Sigmoid colon (tissue), 7 donors: ENCODE data around the gene PIM3. TPM values are rescaled to one million over a fixed set of nuclear protein-coding genes. Genes with fewer than 3 reads are reported as not detected.

ENCODE experiments used
- DNase-seq: peaks from one replicate; pipeline ENCODE4 v3.0.0-alpha.2; 2019
- H3K27ac ChIP-seq, 4 donors: fragments of 200-600 bp; sonication (generic); one replicate each; pipeline ENCODE4 v1.5.1; 2016 to 2019; ENCODE audit warnings: mild to moderate bottlenecking in 1 of 4
- H3K27me3 ChIP-seq, 3 donors: fragments of 200-600 bp; sonication (generic); one replicate each; pipeline ENCODE4 v1.5.1; 2019; ENCODE audit warnings: mild to moderate bottlenecking in 1 of 3
- H3K36me3 ChIP-seq, 4 donors: fragments of 200-600 bp; sonication (generic); one replicate each; pipeline ENCODE4 v1.5.1; 2016 to 2019
- H3K4me1 ChIP-seq, 4 donors: fragments of 200-600 bp; sonication (generic); one replicate each; pipeline ENCODE4 v1.5.1; 2017 to 2019
- H3K4me3 ChIP-seq, 4 donors: fragments of 200-600 bp; sonication (generic); one replicate each; pipeline ENCODE4 v1.5.1; 2017 to 2019; ENCODE audit warnings: mild to moderate bottlenecking in 2 of 4, moderate library complexity in 1 of 4
- H3K9me3 ChIP-seq, 4 donors: fragments of 200-600 bp in 3 of 4; sonication (generic) in 3 of 4; one replicate each; pipeline versions ENCODE4 v1.5.1 to v1.6.1; 2013 to 2019
- CTCF ChIP-seq, 4 experiments: fragments of 450-650 bp in 3 of 4; fragments of 200-600 bp in 1 of 4; IDR thresholded peaks; one replicate each; pipeline ENCODE4 v1.5.1; 2016 to 2019; ENCODE audit warnings: antibody characterized with exemption in 4 of 4, mild to moderate bottlenecking in 3 of 4, moderate library complexity in 2 of 4
- EP300 ChIP-seq, 4 donors: sonication (generic); formaldehyde crosslinking; IDR thresholded peaks; one replicate each; pipeline ENCODE4 v1.6.1; 2017; ENCODE audit warnings: antibody characterized with exemption in 4 of 4
- POLR2A ChIP-seq, 2 donors: fragments of 450-650 bp; IDR thresholded peaks; one replicate each; pipeline ENCODE4 v1.6.1; 2016; ENCODE audit warnings: antibody characterized with exemption in 2 of 2, mild to moderate bottlenecking in 2 of 2, moderate library complexity in 2 of 2
- POLR2AphosphoS5 ChIP-seq, 4 donors: sonication (generic); formaldehyde crosslinking; IDR thresholded peaks; one replicate each; pipeline ENCODE4 v1.6.1; 2017; ENCODE audit warnings: antibody characterized with exemption in 4 of 4
- WGBS, 2 donors: extraction: QIAGEN DNeasy Blood & Tissue Kit; methylation state at CpG; one replicate each; pipeline ENCODE4 v1.1.7; 2013; 5-methylcytosine and 5-hydroxymethylcytosine counted together
- intact Hi-C: fragments of 100-400 bp; cut with DNase I; formaldehyde crosslinking; loops from one replicate; pipeline ENCODE4 v1.15.1; 2023
- polyA plus RNA-seq, 3 donors: library from polyadenylated mRNA; stranded (reverse); fragments of 200-250 nt; gene quantifications; one replicate each; pipeline ENCODE4 v1.2.3, GENCODE V29; 2013
- total RNA-seq, 4 donors: library from RNA; depleted of rRNA; stranded (reverse); fragments of >200 nt; gene quantifications; one replicate each; pipeline ENCODE4 v1.1.0, GENCODE V29; 2016
- donor health status: healthy with polysubstance abuse.
- donor health status: Bipolar disorder and iron deficiency.
- donor health status: healthy.

The PIM3 gene
- total and polyA plus RNA-seq, 7 donors, result 26.3 to 126 (median 49.4) TPM

- H3K27me3 ChIP-seq, result no peaks in the 10 kb centered on the region
- peaks cover 0 to 20% (median 18%) of the 10 kb centered on the region in 4 donors for H3K4me1 ChIP-seq
- intact Hi-C loops, result loop anchor here (10.0 kb wide), 1 partner anchor 119 kb away; no protein-coding TSS in a partner anchor
- H3K36me3 ChIP-seq, result peaks cover 0 to 47% (median 9%) of the 10 kb centered on the region in 4 donors
- 90 to 94% methylated on average over 12 of the region's 12 CpGs for WGBS, 2 donors
- no peak overlapping the region for H3K27ac ChIP-seq
- DNase-seq, result no peak
- H3K4me3 ChIP-seq, result no peak overlapping the region
- no peaks in the 10 kb centered on the region for H3K9me3 ChIP-seq
- TF ChIP-seq EP300 (IDR thresholded peaks at IDR 0.05), result no peak
- TF ChIP-seq CTCF (IDR thresholded peaks at IDR 0.05), result no peak
- no peak for TF ChIP-seq POLR2A (IDR thresholded peaks at IDR 0.05)
- TF ChIP-seq POLR2AphosphoS5 (IDR thresholded peaks at IDR 0.05), result no peak
Measured at GRCh38 chr22:49914256-49914655, 46.3 kb upstream of the PIM3 start.

GRCh38 chr22:49915610-49916009, 45.0 kb upstream of the PIM3 start:
- Histone ChIP-seq H3K9me3 (no peaks in the 10 kb centered on the region), H3K27me3 (no peaks in the 10 kb centered on the region), H3K27ac (no peak overlapping the region), H3K4me1 (peaks cover 0 to 26% (median 22%) of the 10 kb centered on the region in 4 donors), H3K4me3 (no peak overlapping the region), H3K36me3 (peaks cover 0 to 39% (median 8%) of the 10 kb centered on the region in 4 donors)
- no peak for DNase-seq
- intact Hi-C loops, result loop anchor here (5.0 to 10.0 kb wide), 2 partner anchors 121 to 148 kb away; no protein-coding TSS in a partner anchor
- TF ChIP-seq EP300 (IDR thresholded peaks at IDR 0.05) (no peak), CTCF (IDR thresholded peaks at IDR 0.05) (no peak), POLR2AphosphoS5 (IDR thresholded peaks at IDR 0.05) (no peak), POLR2A (IDR thresholded peaks at IDR 0.05) (no peak)
- WGBS, 2 donors, result 95 to 96% methylated on average over 12 of the region's 12 CpGs

GRCh38 chr22:49916831-49917230, 43.7 kb upstream of the PIM3 start:
- Histone ChIP-seq H3K4me3 (no peak overlapping the region), H3K9me3 (no peaks in the 10 kb centered on the region), H3K27ac (no peak overlapping the region), H3K4me1 (peaks cover 0 to 26% (median 22%) of the 10 kb centered on the region in 4 donors), H3K36me3 (peaks cover 0 to 39% (median 11%) of the 10 kb centered on the region in 4 donors), H3K27me3 (no peaks in the 10 kb centered on the region)
- TF ChIP-seq EP300 (IDR thresholded peaks at IDR 0.05) (no peak), POLR2AphosphoS5 (IDR thresholded peaks at IDR 0.05) (no peak), CTCF (IDR thresholded peaks at IDR 0.05) (no peak), POLR2A (IDR thresholded peaks at IDR 0.05) (no peak)
- WGBS, 2 donors, result 90 to 91% methylated on average over 11 of the region's 11 CpGs
- intact Hi-C loops, result loop anchor here (5.0 to 10.0 kb wide), 2 partner anchors 122 to 150 kb away; no protein-coding TSS in a partner anchor
- no peak for DNase-seq

GRCh38 chr22:49917974-49918910, 42.3 kb upstream of the PIM3 start, which contains the start of the genes ALG12 and CRELD2:
Gene ALG12, minus strand, starts transcription at chr22:49918438. Its CDS starts 4,673 bp downstream, at chr22:49913765.
Gene CRELD2, plus strand, starts transcription at chr22:49918634. Its CDS starts 136 bp downstream, at chr22:49918770.
- Histone ChIP-seq H3K4me3 (peak within 1 kb of the TSS; percentile 47 to 93 (median 84)), H3K27ac (peak within 1 kb of the TSS; percentile 93 to 97 (median 94)), H3K9me3 (no peaks in the 10 kb centered on the region), H3K4me1 (peaks cover 0 to 28% (median 22%) of the 10 kb centered on the region in 4 donors), H3K36me3 (peaks cover 0 to 27% (median 7%) of the 10 kb centered on the region in 4 donors), H3K27me3 (no peaks in the 10 kb centered on the region)
- 1% methylated on average over 103 of the region's 103 CpGs for WGBS, 2 donors
- TF ChIP-seq POLR2AphosphoS5 (IDR thresholded peaks at IDR 0.05) (peak in 3 of 4 donors; percentile 49 to 68 (median 65)), CTCF (IDR thresholded peaks at IDR 0.05) (no peak)
- peak; percentile 99 for DNase-seq
- intact Hi-C loops, result loop anchor here (1.0 to 10.0 kb wide), 4 partner anchors 43 to 151 kb away; partner anchors contain the start of gene ZBED4
